NCI-H2107 treated with DMSO at 0.1 percent for 48 hours (cell line): Measurements from ENCODE around the gene UGT1A3.

Source experiments
- DNase-seq: peaks from one replicate; lab custom pipeline; 2025; ENCODE audit not compliant: unreplicated experiment; lab: John Stamatoyannopoulos, UW

The UGT1A3 gene

DNA sequence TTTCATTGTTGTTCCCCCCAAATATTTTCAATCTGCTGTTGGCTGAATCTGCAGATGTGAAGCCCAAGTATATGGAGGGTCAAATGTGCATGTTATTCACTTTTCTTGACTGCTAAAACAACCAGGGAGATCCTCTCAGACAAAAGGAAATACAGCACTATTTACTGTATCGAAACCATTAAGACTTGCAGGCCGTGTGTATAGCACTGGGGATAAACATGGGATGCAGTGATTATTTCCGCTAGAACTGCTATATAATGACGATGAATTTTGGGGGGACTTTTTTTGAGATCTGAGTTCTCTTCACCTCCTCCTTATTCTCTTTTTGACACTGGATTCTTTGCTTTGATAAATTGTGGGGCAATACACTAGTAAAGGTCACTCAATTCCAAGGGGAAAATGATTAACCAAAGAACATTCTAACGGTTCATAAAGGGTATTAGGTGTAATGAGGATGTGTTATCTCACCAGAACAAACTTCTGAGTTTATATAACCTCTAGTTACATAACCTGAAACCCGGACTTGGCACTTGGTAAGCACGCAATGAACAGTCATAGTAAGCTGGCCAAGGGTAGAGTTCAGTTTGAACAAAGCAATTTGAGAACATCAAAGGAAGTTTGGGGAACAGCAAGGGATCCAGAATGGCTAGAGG is 27.7 kb downstream of the UGT1A3 start:
- no peak for DNase-seq

GRCh38 chr2:233758141-233758540 is 29.3 kb downstream of the UGT1A3 start:
- DNase-seq = no peak

GRCh38 chr2:233758849-233759248 is 30.0 kb downstream of the UGT1A3 start:
- DNase-seq = no peak

GRCh38 chr2:233760043-233760442 is 31.2 kb downstream of the UGT1A3 start, which contains the start of gene UGT1A1:
UGT1A1 (plus strand) TSS chr2:233760270; CDS start chr2:233760288, 18 bp downstream.
- DNase-seq = no peak

DNA sequence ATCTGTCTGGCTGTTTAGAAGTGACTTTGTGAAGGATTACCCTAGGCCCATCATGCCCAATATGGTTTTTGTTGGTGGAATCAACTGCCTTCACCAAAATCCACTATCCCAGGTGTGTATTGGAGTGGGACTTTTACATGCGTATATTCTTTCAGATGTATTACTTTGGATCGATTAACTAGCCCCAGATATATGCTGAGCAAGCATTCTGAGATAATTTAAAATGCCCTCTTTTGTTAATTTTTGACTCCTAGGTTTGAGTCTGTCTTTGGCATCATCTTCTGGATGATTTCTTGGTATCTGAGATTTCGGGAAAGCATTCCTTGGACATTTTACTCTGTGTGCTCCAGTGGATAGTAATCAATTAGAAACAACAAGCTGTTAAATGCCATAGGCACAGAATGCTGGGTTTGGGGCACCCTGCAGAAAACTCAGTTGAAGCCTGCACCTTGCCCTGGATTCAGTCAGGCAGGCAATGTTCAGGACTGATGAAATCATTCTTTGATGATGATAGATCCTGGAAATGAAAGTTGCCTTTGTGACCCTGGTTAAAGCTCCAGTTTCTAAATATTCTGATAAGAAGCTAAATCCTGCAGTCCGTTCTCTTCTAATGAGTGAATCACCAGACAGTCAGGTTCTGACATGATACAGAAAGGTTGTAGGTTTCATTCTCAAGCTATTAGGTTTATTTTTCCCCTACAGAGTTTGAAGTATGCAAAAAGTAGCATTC is 32.4 kb downstream of the UGT1A3 start:
- DNase-seq = no peak

DNA sequence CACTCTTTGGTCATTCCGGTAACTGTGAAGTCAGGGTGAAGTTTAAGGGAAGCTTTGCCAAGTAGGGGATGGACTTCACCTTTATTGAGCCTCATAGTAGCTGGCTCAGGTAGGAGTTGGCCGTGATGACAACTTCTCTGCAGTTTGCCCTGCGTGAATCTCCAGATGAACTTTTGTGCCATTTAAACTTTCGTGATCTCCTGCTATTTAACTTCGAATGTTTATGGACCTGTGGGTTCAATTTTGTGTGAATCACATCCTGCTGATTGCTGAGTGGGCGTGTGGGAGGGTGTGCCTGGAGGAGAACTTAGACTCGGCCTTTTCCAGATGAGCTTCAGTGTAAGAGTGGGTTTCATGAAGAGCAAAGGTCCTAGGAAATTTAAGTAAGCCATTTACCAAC is 35.4 kb downstream of the UGT1A3 start:
- DNase-seq = no peak

GRCh38 chr2:233764761-233765160 is 35.9 kb downstream of the UGT1A3 start:
- no peak for DNase-seq

GRCh38 chr2:233766416-233766815 is 37.6 kb downstream of the UGT1A3 start:
- no peak for DNase-seq

GRCh38 chr2:233768076-233768475 is 39.2 kb downstream of the UGT1A3 start:
- DNase-seq = no peak

- no peak for DNase-seq
Observed at GRCh38 chr2:233769260-233769659, 40.4 kb downstream of the UGT1A3 start.

- DNase-seq = no peak
Observed at GRCh38 chr2:233772153-233772552, 43.3 kb downstream of the UGT1A3 start.

GRCh38 chr2:233772583-233772982 is 43.7 kb downstream of the UGT1A3 start:
- no peak for DNase-seq

DNA sequence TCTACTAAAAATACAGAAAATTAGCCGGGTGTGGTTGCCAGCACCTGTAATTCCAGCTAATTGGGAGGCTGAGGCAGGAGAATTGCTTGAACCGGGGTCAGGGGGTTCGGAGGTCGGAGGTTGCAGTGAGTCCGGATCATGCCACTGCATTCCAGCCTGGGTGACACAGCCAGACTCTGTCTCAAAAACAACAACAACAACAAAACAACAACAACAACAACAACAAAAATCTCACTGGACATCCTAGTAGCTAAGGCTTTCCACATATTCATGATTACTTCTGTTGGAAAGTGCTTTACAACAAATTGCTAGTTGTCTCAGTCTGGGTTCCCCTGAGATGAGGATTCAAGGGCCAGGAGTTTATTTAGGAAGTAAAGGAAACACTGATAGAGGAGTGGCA is 45.0 kb downstream of the UGT1A3 start:
- DNase-seq = no peak

DNA sequence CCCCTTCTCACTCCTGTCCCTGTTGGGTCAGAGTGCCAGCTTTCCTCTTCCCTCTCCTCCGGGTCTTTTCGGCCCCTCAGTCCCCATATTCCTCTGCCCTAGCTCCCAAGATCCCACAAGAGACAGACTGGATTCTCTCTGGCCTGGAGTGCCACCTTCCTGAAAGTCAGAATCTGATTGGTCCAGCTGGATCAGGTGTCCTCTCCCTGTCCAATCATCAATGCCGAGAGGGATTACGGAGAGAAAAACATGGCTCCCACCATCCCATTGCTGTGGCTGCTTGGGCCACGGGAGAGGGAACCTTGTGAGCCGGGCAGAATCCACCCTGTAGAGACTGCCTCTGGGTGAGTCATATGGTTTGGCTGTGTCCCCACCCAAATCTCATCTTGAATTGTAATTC is 46.6 kb downstream of the UGT1A3 start:
- no peak for DNase-seq

- no peak for DNase-seq
Observed at GRCh38 chr2:233778030-233778429, 49.2 kb downstream of the UGT1A3 start, which contains the start of gene MROH2A. MROH2A (plus strand) TSS chr2:233778330; CDS start chr2:233779359, 1,029 bp downstream.

- DNase-seq = no peak
Observed at GRCh38 chr2:233779722-233780121, 50.9 kb downstream of the UGT1A3 start.

DNA sequence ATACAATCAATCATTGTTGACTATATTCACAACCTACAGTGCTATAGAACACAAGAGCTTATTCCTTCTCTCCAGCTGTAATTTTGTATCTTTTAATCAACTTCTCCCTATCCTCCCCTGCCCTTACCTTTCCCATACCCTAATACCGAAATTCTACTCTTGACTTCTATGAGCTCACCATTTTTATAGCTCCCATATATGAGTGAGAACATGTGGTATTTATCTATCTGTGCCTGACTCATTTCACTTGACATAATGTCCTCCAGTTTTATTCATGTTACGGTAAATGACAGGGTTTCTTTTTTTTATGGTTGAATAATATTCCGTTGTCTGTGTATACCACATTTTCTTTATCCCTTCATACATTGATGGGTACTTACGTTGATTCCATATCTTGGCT is 51.9 kb downstream of the UGT1A3 start:
- DNase-seq = no peak

- no peak for DNase-seq
Observed at GRCh38 chr2:233789554-233789953, 60.7 kb downstream of the UGT1A3 start.

GRCh38 chr2:233791151-233791882 is 62.5 kb downstream of the UGT1A3 start:
- no peak for DNase-seq

DNA sequence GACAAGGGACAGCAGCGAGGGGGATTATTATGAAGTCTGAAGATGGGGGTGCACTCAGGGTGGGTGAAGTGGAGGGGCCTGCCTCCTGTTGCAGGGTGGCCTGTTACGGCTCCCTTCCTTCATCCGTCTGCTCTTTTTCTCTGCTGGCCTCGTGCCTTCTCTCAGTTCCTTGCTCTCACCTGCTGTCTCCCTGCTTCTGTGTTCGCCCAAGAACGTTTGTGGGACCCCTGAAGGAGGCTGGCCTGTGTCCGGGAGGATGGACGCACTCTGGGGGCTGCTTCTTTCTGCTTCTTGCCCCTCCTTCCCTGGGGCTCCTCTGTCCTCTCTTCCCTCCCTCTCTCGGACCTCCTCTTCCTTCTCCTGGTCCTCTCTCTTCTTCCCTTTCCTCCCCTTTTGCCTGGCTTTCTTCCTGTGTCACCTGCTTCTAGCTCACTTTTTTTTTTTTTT is 63.1 kb downstream of the UGT1A3 start:
- DNase-seq = no peak

GRCh38 chr2:233792720-233793119 is 63.9 kb downstream of the UGT1A3 start:
- DNase-seq = no peak
